Mesothelial cell of epicardium (in vitro differentiated cells): ENCODE measurements around the gene IL1RAPL2. TPM values are rescaled to one million over a fixed set of nuclear protein-coding genes. Genes with fewer than 3 reads are reported as not detected.
"Not testable (repeated sequence)": the region's sequence is repeated elsewhere in the genome, so short reads cannot be mapped to it uniquely, and the experiment has no call there.

Experiments
- DNase-seq, 2 experiments: peaks; one replicate each; pipeline ENCODE4 v3.0.0; 2021; ENCODE audit warnings: low spot score in 2 of 2; ENCODE audit not compliant: unreplicated experiment in 2 of 2
- H3K27ac Mint-ChIP-seq: 2 replicates; pipeline ENCODE4 v1.8.0; 2021; ENCODE audit warnings: mixed read lengths
- H3K27me3 Mint-ChIP-seq: 2 replicates; pipeline ENCODE4 v1.8.0; 2021; ENCODE audit warnings: low read depth, mixed read lengths
- H3K36me3 Mint-ChIP-seq: 2 replicates; pipeline ENCODE4 v1.8.0; 2021; ENCODE audit warnings: mixed read lengths
- H3K4me1 Mint-ChIP-seq: 2 replicates; pipeline ENCODE4 v1.8.0; 2021; ENCODE audit warnings: mixed read lengths
- H3K4me3 Mint-ChIP-seq: 2 replicates; pipeline ENCODE4 v1.8.0; 2021; ENCODE audit warnings: mild to moderate bottlenecking, moderate library complexity, mixed read lengths
- H3K9me3 Mint-ChIP-seq: 2 replicates; pipeline ENCODE4 v1.8.0; 2021; ENCODE audit warnings: mixed read lengths
- total RNA-seq: library from RNA; stranded (reverse); gene quantifications from 3 replicates; pipeline ENCODE4 v1.2.1, GENCODE V29; 2021
- TF ChIP-seq, protein P1 (sequence below): fragments of 200-600 bp; sonication (generic); IDR thresholded peaks from one replicate; pipeline ENCODE4 v1.5.0; 2021; ENCODE audit warnings: antibody characterized with exemption; ENCODE audit not compliant: unreplicated experiment

The IL1RAPL2 gene
- total RNA-seq, 1 donor from 2014 or later = 0.92 TPM

DNA sequence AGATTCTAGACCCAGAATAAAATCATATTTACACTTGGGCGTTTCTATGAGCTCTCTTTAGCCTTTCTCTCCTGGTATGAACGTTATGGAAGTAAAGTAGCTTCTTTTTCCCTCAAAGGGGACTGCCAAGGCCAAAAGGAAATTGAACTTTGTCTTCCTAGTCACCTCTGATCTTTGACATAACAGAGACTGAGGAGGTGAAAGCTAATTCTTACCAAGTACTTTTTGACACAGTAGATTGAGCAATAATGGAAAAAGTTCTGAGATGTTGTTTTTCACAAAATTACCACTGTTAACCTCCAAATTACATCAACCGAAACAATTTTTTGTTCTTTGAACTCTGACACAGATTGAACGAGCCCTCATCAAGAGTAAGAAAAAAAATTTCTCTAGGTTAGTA is 336.1 kb downstream of the IL1RAPL2 start:
- Mint-ChIP-seq H3K27ac (no peak overlapping the region), H3K9me3 (peaks cover 16% of the 10 kb centered on the region), H3K4me3 (no peak overlapping the region), H3K27me3 (no peaks in the 10 kb centered on the region), H3K4me1 (no peaks in the 10 kb centered on the region), H3K36me3 (no peaks in the 10 kb centered on the region)
- DNase-seq = no peak
- TF ChIP-seq, protein P1, sequence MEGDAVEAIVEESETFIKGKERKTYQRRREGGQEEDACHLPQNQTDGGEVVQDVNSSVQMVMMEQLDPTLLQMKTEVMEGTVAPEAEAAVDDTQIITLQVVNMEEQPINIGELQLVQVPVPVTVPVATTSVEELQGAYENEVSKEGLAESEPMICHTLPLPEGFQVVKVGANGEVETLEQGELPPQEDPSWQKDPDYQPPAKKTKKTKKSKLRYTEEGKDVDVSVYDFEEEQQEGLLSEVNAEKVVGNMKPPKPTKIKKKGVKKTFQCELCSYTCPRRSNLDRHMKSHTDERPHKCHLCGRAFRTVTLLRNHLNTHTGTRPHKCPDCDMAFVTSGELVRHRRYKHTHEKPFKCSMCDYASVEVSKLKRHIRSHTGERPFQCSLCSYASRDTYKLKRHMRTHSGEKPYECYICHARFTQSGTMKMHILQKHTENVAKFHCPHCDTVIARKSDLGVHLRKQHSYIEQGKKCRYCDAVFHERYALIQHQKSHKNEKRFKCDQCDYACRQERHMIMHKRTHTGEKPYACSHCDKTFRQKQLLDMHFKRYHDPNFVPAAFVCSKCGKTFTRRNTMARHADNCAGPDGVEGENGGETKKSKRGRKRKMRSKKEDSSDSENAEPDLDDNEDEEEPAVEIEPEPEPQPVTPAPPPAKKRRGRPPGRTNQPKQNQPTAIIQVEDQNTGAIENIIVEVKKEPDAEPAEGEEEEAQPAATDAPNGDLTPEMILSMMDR = no peak

DNA sequence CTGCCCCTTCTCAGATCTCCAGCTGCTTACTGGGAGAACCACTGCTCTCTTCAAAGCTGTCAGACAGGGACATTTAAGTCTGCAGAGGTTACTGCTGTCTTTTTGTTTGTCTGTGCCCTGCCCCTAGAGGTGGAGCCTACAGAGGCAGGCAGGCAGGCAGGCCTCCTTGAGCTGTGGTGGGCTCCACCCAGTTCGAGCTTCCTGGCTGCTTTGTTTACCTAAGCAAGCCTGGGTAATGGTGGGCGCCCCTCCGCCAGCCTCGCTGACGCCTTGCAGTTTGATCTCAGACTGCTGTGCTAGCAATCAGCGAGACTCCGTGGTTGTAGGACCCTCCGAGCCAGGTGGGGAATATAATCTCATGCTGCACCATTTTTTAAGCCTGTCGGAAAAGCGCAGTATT is 343.7 kb downstream of the IL1RAPL2 start:
- not testable (repeated sequence) for H3K36me3 Mint-ChIP-seq, H3K4me1 Mint-ChIP-seq, H3K27me3 Mint-ChIP-seq, DNase-seq
- H3K9me3 Mint-ChIP-seq = peaks cover 15% of the 10 kb centered on the region
- peak overlapping the region; percentile 75 for H3K4me3 Mint-ChIP-seq
- H3K27ac Mint-ChIP-seq = peak overlapping the region; percentile 73

DNA sequence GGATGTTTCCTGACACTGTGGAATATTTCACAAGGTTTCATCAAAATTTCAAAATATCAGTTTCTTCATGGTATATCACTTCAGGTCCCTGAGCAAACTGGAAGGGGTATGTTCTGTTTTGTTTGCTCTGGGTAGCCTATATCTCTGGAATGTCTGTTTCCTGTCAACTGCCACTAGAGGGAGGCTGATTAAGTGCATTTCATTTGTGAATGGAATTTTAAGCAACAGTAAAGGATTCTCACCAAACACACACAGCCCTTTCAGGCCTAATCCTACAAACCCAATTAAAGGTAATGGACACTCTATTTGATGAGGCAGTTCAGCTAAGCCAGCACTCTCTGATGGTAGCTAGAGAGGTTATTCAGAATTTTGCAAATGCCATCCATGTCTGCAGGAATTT is 347.3 kb downstream of the IL1RAPL2 start:
- H3K27ac Mint-ChIP-seq = no peak overlapping the region
- H3K36me3 Mint-ChIP-seq = no peaks in the 10 kb centered on the region
- H3K4me1 Mint-ChIP-seq = peaks cover 3% of the 10 kb centered on the region
- no peak overlapping the region for H3K4me3 Mint-ChIP-seq
- DNase-seq = no peak
- peaks cover 19% of the 10 kb centered on the region for H3K9me3 Mint-ChIP-seq
- H3K27me3 Mint-ChIP-seq = no peaks in the 10 kb centered on the region
- TF ChIP-seq, protein P1 = no peak

DNA sequence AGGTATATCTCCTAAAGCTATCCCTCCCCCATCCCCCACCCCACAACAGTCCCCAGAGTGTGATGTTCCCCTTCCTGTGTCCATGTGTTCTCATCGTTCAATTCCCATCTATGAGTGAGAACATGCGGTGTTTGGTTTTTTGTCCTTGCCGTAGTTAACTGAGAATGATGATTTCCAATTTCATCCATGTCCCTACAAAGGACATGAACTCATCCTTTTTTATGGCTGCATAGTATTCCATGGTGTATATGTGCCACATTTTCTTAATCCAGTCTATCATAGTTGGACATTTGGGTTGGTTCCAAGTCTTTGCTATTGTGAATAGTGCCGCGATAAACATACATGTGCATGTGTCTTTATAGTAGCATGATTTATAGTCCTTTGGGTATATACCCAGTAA is 348.7 kb downstream of the IL1RAPL2 start:
- peaks cover 19% of the 10 kb centered on the region for H3K9me3 Mint-ChIP-seq
- not testable (repeated sequence) for H3K36me3 Mint-ChIP-seq, H3K4me3 Mint-ChIP-seq, H3K27me3 Mint-ChIP-seq, H3K27ac Mint-ChIP-seq, H3K4me1 Mint-ChIP-seq, DNase-seq

DNA sequence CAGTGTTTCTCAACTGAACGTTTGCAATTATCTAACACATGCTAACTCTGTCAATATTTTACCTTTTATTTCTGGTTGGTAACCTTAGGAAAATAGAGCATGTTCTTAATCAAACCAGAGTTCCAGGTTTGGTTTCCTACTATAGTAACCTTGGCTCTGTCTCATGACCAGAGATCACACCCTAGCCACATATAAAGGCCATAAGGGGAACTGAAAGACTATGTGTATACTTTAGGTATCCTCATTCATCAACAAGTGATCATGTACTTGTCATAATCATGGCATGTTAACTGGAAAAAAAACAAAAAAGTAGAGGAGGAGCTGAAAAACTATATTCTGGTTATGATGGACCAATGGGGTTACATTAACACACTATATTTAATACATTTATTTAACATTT is 352.1 kb downstream of the IL1RAPL2 start:
- Mint-ChIP-seq H3K27me3 (no peaks in the 10 kb centered on the region), H3K27ac (no peak overlapping the region), H3K4me3 (no peak overlapping the region), H3K4me1 (peaks cover 3% of the 10 kb centered on the region), H3K36me3 (peaks cover under 1% of the 10 kb centered on the region), H3K9me3 (peaks cover 26% of the 10 kb centered on the region)
- no peak for DNase-seq
- TF ChIP-seq, protein P1 = no peak

DNA sequence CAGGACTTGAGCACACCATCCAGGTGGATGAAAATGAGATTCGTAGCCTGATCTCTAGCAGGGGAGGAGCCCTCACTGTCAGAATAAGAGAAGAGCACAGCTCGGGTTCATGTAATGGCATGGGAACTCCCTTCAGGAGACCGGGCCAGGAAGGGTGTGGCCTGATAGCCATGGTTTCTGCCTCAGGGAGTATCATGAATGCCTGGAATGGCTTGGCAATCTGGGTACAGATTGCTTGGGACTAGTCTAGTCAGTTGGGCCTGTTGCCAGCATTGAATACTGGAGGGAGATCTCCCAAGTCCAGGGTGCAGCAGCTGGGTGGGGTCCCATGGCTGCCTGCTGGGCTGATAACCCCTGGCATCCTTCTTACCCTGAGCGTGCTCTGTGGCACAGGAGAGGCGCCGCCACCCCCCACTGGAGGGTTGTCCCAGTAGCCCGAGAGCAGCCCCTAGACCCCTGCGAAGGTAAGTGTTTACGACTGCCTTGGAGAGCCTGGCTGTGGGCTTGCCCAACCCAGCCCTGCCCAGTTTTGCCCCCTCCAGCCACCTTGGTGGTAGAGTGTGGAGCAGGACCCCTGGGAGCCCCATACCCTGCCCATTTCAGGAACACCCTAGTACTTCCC is 355.7 kb downstream of the IL1RAPL2 start:
- Mint-ChIP-seq H3K27me3 (no peaks in the 10 kb centered on the region), H3K27ac (no peak overlapping the region), H3K9me3 (peaks cover 48% of the 10 kb centered on the region), H3K36me3 (peaks cover 2% of the 10 kb centered on the region), H3K4me1 (no peaks in the 10 kb centered on the region), H3K4me3 (no peak overlapping the region)
- TF ChIP-seq, protein P1 = no peak
- peak in 1 of 2 experiments; percentile 36 for DNase-seq

DNA sequence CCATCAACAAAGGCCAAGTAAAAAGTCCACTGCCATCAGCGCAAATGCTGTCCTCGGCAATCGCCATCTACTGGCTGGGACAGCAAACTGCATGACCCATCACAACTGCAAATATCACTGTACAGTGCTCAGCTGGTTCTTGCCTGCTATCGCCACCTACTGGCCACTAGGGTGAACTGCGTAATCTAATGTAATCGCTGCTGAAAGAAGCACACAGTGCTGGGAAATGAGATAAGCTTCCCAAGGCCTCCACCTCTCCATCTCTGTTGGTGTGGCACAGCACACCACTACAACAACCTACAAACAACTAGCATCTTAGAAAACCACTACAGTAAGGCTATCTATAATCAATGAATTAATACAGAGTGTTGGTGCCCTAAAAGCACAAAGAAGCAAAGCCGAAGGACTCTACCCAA is 356.2 kb downstream of the IL1RAPL2 start:
- no peak overlapping the region for H3K4me3 Mint-ChIP-seq
- H3K4me1 Mint-ChIP-seq = no peaks in the 10 kb centered on the region
- peaks cover 2% of the 10 kb centered on the region for H3K36me3 Mint-ChIP-seq
- no peaks in the 10 kb centered on the region for H3K27me3 Mint-ChIP-seq
- no peak overlapping the region for H3K27ac Mint-ChIP-seq
- TF ChIP-seq, protein P1 = peak; percentile 83
- H3K9me3 Mint-ChIP-seq = peaks cover 52% of the 10 kb centered on the region
- DNase-seq = peak in 1 of 2 experiments; percentile 48
